Loucy (cell line): ENCODE data around the gene MSRB2.

ENCODE experiments used
- CTCF ChIP-seq: fragments of 200-600 bp; sonication (generic); conservative IDR thresholded peaks from 2 replicates; pipeline ENCODE4 v1.5.1; 2014; ENCODE audit warnings: mild to moderate bottlenecking, antibody characterized with exemption, low read length
- EZH2phosphoT487 ChIP-seq: fragments of 200-600 bp; IDR thresholded peaks from 2 replicates; pipeline ENCODE4 v1.6.1; 2018; ENCODE audit warnings: antibody characterized with exemption, mild to moderate bottlenecking, moderate library complexity, borderline replicate concordance

- TF ChIP-seq CTCF (no peak), EZH2phosphoT487 (no peak)
These were observed 15.1 kb upstream of the MSRB2 start for GRCh38 chr10:23080262-23080661.
